NCI-H2029 treated with DMSO at 0.1 percent for 48 hours (cell line): ENCODE data around the gene HLCS.

Source experiments
- DNase-seq: peaks from one replicate; lab custom pipeline; 2025; lab: John Stamatoyannopoulos, UW

HLCS gene

GRCh38 chr21:36985751-36986594 is 19.5 kb upstream of the HLCS start:
- no peak for DNase-seq

DNA sequence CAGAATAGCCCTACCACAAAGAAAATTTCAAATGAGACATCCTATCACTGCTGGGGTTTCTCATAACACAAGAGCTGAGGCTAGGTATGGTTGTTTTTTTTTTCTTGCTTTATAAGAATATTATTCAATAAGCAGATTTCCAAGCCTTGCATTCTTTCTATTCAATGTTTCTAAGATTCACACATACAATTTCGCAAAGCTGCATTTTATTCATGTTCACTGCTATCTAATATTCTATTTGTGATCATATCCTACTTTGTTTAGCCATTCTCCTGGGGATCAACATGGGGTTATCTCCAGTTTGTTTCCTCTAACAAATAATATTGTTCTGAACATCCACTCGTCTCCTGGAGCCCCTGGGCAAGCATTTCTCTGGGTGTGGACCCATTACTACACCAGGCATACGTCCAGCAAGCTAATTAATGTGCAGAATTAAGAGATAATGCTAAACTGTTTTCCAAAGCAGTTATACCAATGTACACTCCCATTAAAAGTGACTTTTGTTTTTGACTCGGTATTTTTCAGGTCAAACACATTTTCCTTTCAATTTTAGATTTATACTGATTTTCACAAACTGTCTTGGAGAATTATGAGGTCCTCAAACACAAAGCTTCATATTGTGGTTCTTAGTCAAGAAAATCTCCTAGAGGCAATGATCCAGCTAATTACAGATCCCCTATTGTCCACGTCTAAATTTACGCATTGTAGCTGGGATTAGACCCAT is 15.7 kb upstream of the HLCS start:
- no peak for DNase-seq

GRCh38 chr21:36981049-36981391 is 14.6 kb upstream of the HLCS start:
- DNase-seq, result no peak

DNA sequence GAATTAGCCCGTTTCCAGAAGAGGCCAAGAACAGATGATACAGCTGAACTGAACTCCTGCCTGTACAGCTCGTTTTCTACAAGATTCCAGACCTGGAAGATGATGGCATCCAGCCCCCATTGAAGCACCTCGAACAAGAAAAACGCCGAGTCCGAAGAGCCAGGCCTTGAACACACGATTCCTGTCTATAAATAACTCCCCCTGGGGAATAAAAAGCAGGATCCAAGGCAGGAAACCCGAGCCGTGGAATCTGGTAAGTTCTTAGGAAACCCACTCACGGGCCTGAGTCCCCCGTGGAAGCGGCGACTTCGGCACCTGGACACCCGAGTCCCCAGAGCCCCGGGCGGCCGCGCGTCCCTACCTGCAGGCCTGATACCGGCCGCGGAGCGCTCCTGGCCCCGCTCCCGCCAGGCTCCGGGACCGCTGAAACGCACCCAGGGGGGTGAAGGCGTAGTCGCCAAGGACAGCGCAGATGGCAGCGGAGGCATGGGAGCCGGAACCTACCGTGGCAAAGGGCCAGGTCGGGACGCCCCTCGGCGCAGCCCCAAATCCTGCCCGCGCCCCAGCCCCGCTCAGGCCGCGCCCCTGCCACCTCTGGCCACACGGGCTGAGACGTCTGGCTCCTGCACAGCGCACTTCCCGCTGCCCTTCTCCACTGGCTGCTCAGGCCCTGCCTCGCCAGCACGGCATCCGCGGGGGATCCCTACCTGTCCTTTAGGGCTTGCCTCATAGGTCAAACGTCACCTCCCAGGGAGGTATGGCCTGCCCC is 14.0 kb upstream of the HLCS start:
- peak; percentile 59 for DNase-seq

GRCh38 chr21:36976882-36977651 is 10.6 kb upstream of the HLCS start:
- DNase-seq, result no peak

GRCh38 chr21:36976228-36976861 is 9.9 kb upstream of the HLCS start:
- DNase-seq, result no peak

DNA sequence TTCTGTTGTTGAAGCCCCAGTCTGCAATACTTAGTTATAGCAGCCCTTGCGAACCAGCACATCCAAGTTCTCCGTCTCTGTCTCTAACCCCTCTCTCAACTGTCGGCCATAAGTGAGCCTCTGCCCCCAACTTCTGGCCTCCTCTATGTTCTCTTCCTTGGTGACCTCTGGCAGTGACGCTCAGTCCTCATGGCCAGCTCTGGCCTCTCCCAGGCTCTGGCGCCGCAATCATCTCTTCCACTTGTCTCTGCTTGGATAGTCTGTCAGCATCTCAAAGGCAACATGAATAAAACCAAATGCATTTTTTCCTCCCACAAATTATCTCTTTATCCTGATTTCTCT is 8.4 kb upstream of the HLCS start:
- no peak for DNase-seq

DNA sequence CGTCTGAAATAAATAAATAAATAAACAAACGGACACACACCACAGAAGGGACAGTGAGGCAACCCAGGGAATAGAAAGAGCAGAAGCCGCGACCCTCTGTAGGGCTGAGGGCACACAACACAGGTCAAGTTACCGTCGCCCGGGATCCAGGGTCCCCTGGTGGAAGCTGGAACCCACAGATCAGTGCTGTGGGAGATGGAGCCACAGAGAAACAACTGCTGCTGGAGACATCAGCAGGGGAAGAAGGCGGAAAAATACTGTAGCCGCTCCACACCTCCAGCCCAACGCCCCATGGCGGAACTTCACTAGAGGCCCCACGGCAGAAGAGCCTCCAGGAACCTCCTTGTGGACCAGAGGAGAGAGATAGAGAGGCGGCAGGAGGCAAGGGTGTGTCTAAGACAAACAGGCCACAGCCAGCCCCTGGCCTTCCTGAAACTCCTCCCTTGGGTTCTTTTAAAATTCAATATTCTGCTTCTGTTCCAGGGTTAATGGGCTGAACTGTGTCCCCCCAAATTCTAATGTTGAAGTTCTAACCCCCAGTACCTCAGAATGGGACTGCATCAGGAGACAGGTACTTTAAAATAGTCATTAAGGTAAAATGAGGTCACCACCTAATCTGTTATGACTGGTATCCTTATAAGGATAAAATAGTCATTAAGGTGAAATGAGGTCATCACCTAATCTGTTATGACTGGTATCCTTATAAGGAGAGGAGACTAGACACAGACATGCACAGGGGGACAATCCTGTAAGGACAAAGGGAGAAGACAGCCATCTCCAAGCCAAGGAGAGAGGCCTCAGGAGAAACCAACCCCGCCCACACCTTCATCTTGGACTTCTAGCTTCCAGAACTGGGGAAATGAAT is 7.7 kb upstream of the HLCS start:
- DNase-seq, result no peak

DNA sequence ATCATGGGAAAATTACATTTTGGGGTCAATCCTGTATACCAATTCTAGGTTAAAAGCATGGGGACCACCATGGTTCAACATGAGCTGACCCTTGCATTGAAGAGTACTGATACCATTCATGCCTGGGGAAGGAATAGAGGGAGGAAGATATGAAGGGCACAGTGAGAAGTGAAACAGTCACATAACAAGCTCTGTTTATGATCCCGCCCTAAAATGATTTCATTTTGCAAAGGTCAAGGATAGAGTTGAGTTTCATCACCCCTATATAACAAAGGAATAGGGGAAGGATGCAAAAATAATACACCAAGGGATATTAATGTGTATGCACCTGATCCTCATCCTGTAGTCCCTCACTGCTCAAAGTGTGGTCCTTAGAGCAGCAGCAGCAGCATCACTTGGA is 2.5 kb upstream of the HLCS start:
- no peak for DNase-seq

- no peak for DNase-seq
Observed at GRCh38 chr21:36968414-36968813, 1.9 kb upstream of the HLCS start.

DNA sequence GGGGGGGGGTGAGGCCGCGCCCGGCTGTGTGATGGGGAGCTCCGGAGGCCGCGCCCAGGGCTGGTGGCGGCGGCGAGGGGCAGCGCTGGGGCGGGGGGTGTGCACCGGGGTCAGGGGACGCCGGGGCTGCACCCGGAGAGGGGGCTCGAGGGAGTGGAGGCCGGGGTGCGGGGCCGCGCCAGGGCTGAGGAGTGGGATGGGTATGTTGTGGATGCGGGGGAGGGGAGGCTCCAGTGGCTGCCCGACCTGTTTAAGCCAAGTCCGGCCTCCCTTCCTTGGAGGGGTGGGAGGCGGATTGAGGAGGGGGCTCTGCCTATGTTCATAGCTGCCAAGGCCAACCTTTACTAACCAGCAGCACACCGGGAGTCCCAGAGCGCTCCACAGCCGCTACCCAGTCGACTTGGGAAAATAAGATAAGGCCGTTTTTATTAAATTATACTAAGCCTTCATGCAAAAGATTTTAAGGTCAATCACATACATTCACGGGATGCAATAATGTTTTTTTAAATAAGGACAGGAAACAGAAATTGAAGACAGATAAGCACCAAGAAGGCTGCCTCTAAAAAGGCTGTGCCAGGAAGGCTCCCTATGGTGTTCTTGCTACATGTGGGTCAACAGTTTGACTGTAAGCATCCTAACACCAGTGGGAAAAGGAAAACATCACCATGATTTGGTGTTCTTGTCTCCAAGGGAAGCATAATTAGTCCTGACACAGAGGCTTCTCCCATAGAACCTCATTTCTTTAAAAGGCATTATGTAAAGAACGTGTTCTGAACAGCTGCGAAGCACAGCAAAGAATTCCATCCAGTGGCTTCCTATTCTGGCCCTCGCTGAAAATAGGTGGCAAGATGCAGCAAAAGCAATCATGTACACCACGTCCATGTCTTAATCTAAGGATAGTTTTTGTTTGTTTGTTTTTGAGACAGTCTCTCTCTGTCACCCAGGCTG is 626 bp upstream of the HLCS start:
- DNase-seq, result no peak

- no peak for DNase-seq
Observed at GRCh38 chr21:36965720-36966065, 776 bp downstream of the HLCS start.

DNA sequence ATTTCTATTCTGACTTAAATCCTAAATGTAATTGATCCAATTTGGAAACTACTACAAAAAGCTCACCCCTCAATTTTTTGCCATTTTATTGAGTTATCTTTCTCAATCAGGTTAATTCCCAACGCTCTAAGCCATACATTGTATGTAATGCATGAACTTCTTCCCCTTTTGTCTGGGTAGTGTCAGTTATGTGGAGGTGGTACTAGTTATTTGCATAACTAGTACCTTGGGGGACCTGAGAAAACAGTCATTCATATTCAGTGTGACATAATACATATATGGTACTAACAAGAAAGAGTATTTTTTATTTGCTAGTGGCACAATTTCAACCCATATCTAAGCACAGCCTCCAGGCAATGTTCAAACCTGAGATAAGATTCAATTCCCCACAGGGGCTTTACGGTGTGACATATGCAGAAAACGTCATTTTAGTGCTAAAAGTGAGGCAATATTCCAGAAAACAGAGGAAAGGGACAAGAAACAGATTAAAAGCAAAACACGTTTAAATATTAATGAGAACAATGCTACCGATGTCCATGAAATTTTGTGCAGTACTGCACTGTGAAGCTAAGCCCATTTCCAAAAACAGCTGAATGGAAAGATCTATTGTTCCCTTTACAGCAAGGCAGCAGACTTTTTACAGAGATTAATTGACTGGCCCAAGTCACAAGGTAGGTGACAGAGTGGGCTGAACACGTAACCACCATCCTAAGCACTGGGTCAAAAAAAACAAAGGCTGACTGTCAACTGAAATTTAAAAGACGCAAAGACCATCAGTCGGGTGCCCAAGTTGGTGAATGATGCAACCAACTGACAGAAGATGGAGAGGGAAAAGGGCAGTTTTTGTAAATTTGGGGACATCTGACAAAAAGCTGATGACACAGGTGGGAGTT is 1.4 kb downstream of the HLCS start:
- no peak for DNase-seq

DNA sequence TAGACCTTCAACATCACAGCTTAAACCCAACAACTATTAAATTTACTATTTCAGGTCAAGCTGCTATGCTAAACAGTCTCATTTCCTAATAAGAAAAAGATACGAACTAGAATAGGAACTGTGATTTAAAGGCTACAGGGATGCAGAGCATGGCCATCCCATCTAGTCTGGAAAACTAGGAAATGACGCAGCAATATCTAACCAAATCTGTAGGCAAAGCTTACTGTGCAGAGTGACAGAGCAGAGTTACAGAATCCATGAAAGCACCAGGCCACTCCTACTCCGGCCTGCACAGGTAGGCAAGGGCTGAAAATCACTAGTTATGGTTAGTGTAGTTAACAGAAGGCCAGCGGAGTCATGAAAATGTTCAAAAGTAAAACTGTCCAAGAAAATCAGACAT is 2.1 kb downstream of the HLCS start:
- DNase-seq, result no peak

DNA sequence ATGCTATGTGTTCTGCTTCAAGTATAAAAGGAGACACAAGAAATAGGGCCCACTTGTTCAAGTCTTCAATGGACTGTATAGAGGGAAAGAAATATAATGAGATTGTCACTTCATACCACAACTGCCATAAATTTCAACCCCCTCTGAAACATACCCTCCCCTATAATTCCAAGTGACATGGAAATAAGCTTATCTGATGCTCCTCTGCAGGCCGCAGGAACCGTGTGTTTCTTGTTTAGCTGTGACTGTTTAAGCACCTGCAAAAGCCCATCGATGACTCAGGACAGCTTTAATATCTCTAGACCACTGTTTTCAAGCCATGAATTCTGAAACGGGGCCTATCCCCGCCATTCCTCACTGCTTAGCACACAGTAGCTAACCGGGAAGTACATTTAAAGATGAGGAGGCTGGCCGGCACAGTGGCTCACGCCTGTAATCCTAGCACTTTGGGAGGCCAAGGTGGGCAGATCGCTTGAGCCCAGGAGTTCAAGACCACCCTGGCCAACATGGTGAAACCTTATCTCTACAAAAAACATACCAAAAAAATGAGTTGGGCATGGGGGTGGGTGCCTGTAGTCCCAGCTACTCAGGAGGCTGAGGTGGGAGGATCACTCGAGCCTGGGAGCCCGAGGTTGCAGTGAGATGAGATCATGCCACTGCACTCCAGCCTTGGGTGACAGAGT is 4.2 kb downstream of the HLCS start:
- DNase-seq, result no peak

DNA sequence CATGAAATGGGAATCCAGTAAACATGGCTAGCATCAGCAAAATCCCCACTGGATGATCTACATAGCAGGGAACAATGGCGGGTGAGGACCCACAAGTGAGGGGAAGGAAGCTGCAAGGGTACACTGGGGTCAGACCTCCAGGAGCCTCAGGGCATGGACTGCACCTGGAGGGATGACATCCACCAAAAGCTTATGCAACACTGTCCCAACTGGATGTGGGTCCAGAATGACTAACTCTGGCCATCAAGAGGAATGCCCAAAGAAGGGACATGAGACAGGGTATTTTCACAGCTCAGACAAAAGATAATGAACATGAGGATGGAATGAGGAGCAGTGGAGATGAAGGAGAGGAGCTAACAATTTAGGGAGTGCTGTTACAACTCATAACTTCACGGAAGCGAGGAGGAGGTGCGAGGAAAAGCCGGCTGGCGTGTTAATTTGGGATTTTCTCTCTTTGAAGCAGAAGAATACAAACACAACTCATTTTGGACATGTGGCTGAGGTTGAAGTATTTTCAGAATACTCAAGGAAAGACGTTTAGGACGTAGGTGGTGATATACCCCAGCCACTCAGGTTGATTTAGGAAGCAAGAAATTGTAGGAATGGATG is 5.7 kb downstream of the HLCS start:
- DNase-seq, result no peak

DNA sequence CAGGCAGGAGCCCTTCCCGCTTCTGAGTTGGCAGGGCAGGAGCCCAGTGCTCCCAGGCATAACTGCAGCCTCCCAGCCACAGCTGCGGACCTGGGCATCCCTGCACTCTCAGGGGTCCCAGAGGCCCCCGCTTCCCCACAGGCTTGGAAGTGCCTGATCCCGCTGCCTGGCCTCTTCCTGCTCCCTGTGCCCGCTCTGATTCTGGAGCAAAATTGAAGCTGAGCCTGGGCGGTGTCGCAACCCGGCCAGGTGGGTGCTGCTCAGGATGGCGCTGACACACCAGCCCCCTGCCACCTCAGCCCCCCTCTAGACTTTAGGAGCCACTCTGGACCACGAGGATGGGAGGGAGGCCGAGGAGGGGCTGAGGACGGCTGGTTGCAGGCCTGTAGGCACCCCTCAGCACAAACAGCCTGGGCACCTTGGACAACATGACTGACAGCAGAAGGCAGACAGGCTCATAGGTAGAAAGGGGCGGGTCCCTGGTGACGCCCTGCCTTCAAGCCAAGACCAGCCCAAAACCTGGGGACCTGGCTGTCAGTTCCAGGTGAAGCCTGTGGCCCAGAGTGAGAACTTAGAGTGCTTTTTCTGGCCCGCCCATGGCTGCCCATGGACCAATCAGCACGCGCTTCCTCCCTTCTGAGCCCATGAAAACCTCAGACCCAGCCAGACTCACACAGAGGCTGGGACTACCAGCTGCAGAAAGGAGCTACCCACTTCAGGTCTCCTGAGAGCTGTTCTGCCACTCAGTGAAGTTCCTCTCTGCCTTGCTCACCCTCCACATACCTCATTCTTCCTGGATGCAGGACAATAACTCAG is 7.2 kb downstream of the HLCS start:
- DNase-seq, result no peak
